PC-9 (cell line): ENCODE data around the gene CORIN. TPM values are rescaled to one million over a fixed set of nuclear protein-coding genes. Genes with fewer than 3 reads are reported as not detected.

Experiments
- BruUV-seq: library from RNA; stranded (reverse); fragments of 400-500 nt; replicated peaks from 2 replicates; lab custom pipeline; 2021; lab: Mats Ljungman, UMichigan
- CTCF ChIA-PET: fragments of 300-600 bp; sonication (Branson Sonifier 250); formaldehyde crosslinking; loops from one replicate; lab custom pipeline; 2022; ENCODE audit warnings: antibody characterized with exemption; lab: Charles Lee
- POLR2A ChIA-PET: fragments of 300-600 bp; sonication (Branson Sonifier 250); formaldehyde crosslinking; loops from one replicate; lab custom pipeline; 2022; ENCODE audit warnings: antibody characterized with exemption; ENCODE audit not compliant: unreplicated experiment; lab: Charles Lee
- DNase-seq, 2 experiments: peaks; one replicate each; pipeline versions ENCODE4 v3.0.0 to v3.0.0-alpha.2; 2015 to 2022; ENCODE audit warnings: mixed read lengths in 1 of 2
- H2AFZ ChIP-seq: fragments of 200-600 bp; sonication (generic); 2 replicates; pipeline ENCODE4 v1.8.1; 2017; ENCODE audit warnings: antibody characterized with exemption
- H3F3A ChIP-seq: fragments of 200-600 bp; sonication (generic); 2 replicates; pipeline ENCODE4 v1.8.1; 2017; ENCODE audit warnings: antibody characterized with exemption, mild to moderate bottlenecking, low read depth; ENCODE audit not compliant: insufficient read depth
- H3K27ac ChIP-seq: fragments of 200-600 bp; sonication (generic); 2 replicates; pipeline ENCODE4 v1.6.1; 2016; ENCODE audit warnings: mixed run types
- H3K27me3 ChIP-seq: fragments of 200-600 bp; sonication (generic); 2 replicates; pipeline ENCODE4 v1.6.1; 2016; ENCODE audit warnings: low read depth, mixed run types; ENCODE audit not compliant: insufficient read depth
- H3K36me3 ChIP-seq: fragments of 200-600 bp; sonication (generic); 2 replicates; pipeline ENCODE4 v1.6.1; 2016; ENCODE audit warnings: low read depth, mixed run types
- H3K4me1 ChIP-seq: fragments of 200-600 bp; sonication (generic); replicated peaks from 2 replicates; pipeline ENCODE4 v1.6.1; 2016; ENCODE audit warnings: mixed run types; ENCODE audit not compliant: insufficient read depth
- H3K4me2 ChIP-seq: fragments of 200-600 bp; sonication (generic); 2 replicates; pipeline ENCODE4 v1.6.1; 2017; ENCODE audit warnings: mixed run types
- H3K4me3 ChIP-seq: fragments of 200-600 bp; sonication (generic); 2 replicates; pipeline ENCODE4 v1.6.1; 2016; ENCODE audit warnings: mixed run types
- H3K79me2 ChIP-seq: fragments of 200-600 bp; sonication (generic); 2 replicates; pipeline ENCODE4 v1.6.1; 2017; ENCODE audit warnings: low read depth, mixed run types
- H3K9me2 ChIP-seq: fragments of 200-600 bp; sonication (generic); 2 replicates; pipeline ENCODE4 v1.8.1; 2017; ENCODE audit warnings: mild to moderate bottlenecking; ENCODE audit not compliant: insufficient read depth
- H3K9me3 ChIP-seq: fragments of 200-600 bp; sonication (generic); 2 replicates; pipeline ENCODE4 v1.8.1; 2016; ENCODE audit warnings: low read depth; ENCODE audit not compliant: insufficient read depth
- H4K20me1 ChIP-seq: fragments of 200-600 bp; sonication (generic); 2 replicates; pipeline ENCODE4 v1.8.1; 2017; ENCODE audit not compliant: insufficient read depth
- CTCF ChIP-seq: fragments of 200-600 bp; sonication (generic); conservative IDR thresholded peaks from 2 replicates; pipeline ENCODE4 v1.6.1; 2017; ENCODE audit warnings: mixed run types, antibody characterized with exemption, mild to moderate bottlenecking, moderate library complexity
- EZH2 ChIP-seq: fragments of 200-600 bp; sonication (generic); IDR thresholded peaks from 2 replicates; pipeline ENCODE4 v1.8.0; 2017; ENCODE audit warnings: antibody characterized with exemption, low read depth
- intact Hi-C: fragments of 100-400 bp; cut with micrococcal nuclease; formaldehyde crosslinking; loops from one replicate; pipeline ENCODE4 v1.10.0; 2022; ENCODE audit not compliant: unreplicated experiment
- total RNA-seq: library from RNA; stranded (reverse); gene quantifications from 2 replicates; pipeline ENCODE4 v1.2.3, GENCODE V29; 2021

CORIN gene
- total RNA-seq, 1 experiment from 2014 or later = not detected

- Histone ChIP-seq H3K27me3 (no peaks in the 10 kb centered on the region), H4K20me1 (no peaks in the 10 kb centered on the region), H3K4me1 (peaks cover 46% of the 10 kb centered on the region), H2AFZ (no peak overlapping the region), H3K9me2 (no peaks in the 10 kb centered on the region), H3F3A (peaks cover 8% of the 10 kb centered on the region; the same call in 1 of the 2 replicates), H3K27ac (peak overlapping the region; percentile 62; the same call in 1 of the 2 replicates), H3K79me2 (no peaks in the 10 kb centered on the region), H3K9me3 (no peaks in the 10 kb centered on the region), H3K4me3 (no peak overlapping the region), H3K36me3 (peaks cover 17% of the 10 kb centered on the region; the same call in 1 of the 2 replicates), H3K4me2 (no peak overlapping the region)
- POLR2A ChIA-PET = no interaction called here
- BruUV-seq = no TSS peak
- CTCF ChIA-PET = no interaction called here
- intact Hi-C loops = no loop called here
- TF ChIP-seq CTCF (no peak), EZH2 (no peak)
- DNase-seq = no peak
Measured at GRCh38 chr4:47566566-47566965, 271.3 kb downstream of the CORIN start.

GRCh38 chr4:47562297-47562696, 275.6 kb downstream of the CORIN start:
- no TSS peak for BruUV-seq
- Histone ChIP-seq H3K4me2 (no peak overlapping the region), H3K27ac (no peak overlapping the region), H3K79me2 (no peaks in the 10 kb centered on the region), H3F3A (peaks cover 8% of the 10 kb centered on the region; the same call in 1 of the 2 replicates), H3K36me3 (no peaks in the 10 kb centered on the region; the same call in 1 of the 2 replicates), H3K4me1 (peaks cover 36% of the 10 kb centered on the region), H3K9me2 (no peaks in the 10 kb centered on the region), H3K9me3 (no peaks in the 10 kb centered on the region), H4K20me1 (no peaks in the 10 kb centered on the region), H2AFZ (no peak overlapping the region), H3K27me3 (no peaks in the 10 kb centered on the region), H3K4me3 (no peak overlapping the region)
- CTCF ChIA-PET = no interaction called here
- intact Hi-C loops = no loop called here
- POLR2A ChIA-PET = no interaction called here
- no peak for DNase-seq
- no peak for TF ChIP-seq CTCF
- TF ChIP-seq EZH2 = no peak

- no peak for DNase-seq
- Histone ChIP-seq H3K27me3 (no peaks in the 10 kb centered on the region), H3K4me1 (peaks cover 35% of the 10 kb centered on the region), H3K36me3 (no peaks in the 10 kb centered on the region), H3K79me2 (no peaks in the 10 kb centered on the region), H3K27ac (no peak overlapping the region), H3K9me3 (no peaks in the 10 kb centered on the region), H3K9me2 (no peaks in the 10 kb centered on the region), H2AFZ (no peak overlapping the region), H3F3A (peaks cover 10% of the 10 kb centered on the region), H3K4me3 (no peak overlapping the region), H4K20me1 (no peaks in the 10 kb centered on the region), H3K4me2 (no peak overlapping the region)
- POLR2A ChIA-PET = no interaction called here
- intact Hi-C loops = no loop called here
- CTCF ChIA-PET = interaction anchor here (0.6 kb wide), 1 partner anchor 101 kb away, joined by 4 read pairs; no protein-coding TSS in a partner anchor
- TF ChIP-seq CTCF = no peak
- TF ChIP-seq EZH2 = no peak
- no TSS peak for BruUV-seq
Measured at GRCh38 chr4:47561331-47561730, 276.5 kb downstream of the CORIN start.
